ENCODE results near the gene ADGRL2.

GRCh38 chr1:81887421-81888144 is 86.8 kb downstream of the ADGRL2 start:
- TF ChIP-seq, protein P1, sequence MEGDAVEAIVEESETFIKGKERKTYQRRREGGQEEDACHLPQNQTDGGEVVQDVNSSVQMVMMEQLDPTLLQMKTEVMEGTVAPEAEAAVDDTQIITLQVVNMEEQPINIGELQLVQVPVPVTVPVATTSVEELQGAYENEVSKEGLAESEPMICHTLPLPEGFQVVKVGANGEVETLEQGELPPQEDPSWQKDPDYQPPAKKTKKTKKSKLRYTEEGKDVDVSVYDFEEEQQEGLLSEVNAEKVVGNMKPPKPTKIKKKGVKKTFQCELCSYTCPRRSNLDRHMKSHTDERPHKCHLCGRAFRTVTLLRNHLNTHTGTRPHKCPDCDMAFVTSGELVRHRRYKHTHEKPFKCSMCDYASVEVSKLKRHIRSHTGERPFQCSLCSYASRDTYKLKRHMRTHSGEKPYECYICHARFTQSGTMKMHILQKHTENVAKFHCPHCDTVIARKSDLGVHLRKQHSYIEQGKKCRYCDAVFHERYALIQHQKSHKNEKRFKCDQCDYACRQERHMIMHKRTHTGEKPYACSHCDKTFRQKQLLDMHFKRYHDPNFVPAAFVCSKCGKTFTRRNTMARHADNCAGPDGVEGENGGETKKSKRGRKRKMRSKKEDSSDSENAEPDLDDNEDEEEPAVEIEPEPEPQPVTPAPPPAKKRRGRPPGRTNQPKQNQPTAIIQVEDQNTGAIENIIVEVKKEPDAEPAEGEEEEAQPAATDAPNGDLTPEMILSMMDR (IDR thresholded peaks at IDR 0.05): no peak
- no peak for TF ChIP-seq EZH2 (IDR thresholded peaks at IDR 0.05)
- TF ChIP-seq EZH2phosphoT487 (IDR thresholded peaks at IDR 0.05): no peak

All from neural progenitor cell (in vitro differentiated cells).